ENCODE measurements around the gene ME2.

- TF ChIP-seq CTCF (IDR thresholded peaks at IDR 0.05) = no peak
- TF ChIP-seq POLR2A (IDR thresholded peaks at IDR 0.05) = no peak
These were observed 16.6 kb downstream of the ME2 start for GRCh38 chr18:50895350-50896045.

Data from uterus (tissue), 2 donors.